ENCODE data around the gene CLMN.

GRCh38 chr14:95260537-95261361 lies 59.0 kb downstream of the CLMN start:
- TF ChIP-seq ZNF114 (CRISPR knock-in tag; IDR thresholded peaks at IDR 0.05): no peak
- TF ChIP-seq POLR2AphosphoS5 (IDR thresholded peaks at IDR 0.05; ENCODE audit: low read depth): no peak
- TF ChIP-seq EZH2 (IDR thresholded peaks at IDR 0.05; ENCODE audit: low read depth, unreplicated experiment): no peak
